ENCODE measurements around the gene RNF149. TPM values are rescaled to one million over a fixed set of nuclear protein-coding genes. Genes with fewer than 3 reads are reported as not detected.

The RNF149 gene
- total and polyA plus RNA-seq, 2 donors (not counting 3 experiments of a cell fraction or from before 2014, with no cell fraction given) = 31.3 to 66.6 TPM

DNA sequence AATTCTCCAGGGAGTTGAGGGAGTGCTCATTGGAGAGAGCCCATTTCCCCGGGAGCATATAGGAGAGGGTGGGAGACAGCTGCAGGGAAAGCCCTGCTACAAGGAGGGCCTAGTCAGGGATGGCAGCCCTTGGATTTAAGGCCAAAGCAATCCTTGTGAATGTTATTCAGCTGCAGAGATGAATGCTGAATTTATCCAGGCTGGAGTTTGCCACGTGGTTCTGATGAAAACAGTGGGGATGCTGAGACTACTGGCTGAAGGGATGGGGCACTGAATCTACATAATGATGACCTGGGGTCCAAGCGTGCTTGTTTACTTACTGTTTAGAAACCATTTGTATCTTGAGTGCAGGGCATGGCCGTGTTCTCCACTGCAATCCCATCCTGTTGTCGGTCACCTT, 35.6 kb upstream of the RNF149 start:
- BruUV-seq (replicated peaks) = no TSS peak
- Histone ChIP-seq H3K9me1 (replicated peaks; ENCODE audit: control insufficient read depth, extremely low read depth, insufficient read depth, low read length) (no peaks in the 10 kb centered on the region), H3K27me3 (ENCODE audit: control insufficient read depth in 2 of 2, insufficient read depth in 2 of 2, low read length in 2 of 2) (no peaks in the 10 kb centered on the region), H2AFZ (ENCODE audit: low read depth, low read length) (no peak overlapping the region), H3K4me1 (ENCODE audit: control insufficient read depth, extremely low read depth, insufficient read depth, low read length) (peaks cover 2% of the 10 kb centered on the region), H3K36me3 (ENCODE audit: control insufficient read depth in 2 of 2, extremely low read depth in 1 of 2, insufficient read depth in 2 of 2, low read length in 2 of 2) (no peaks in the 10 kb centered on the region), H3K9me3 (replicated peaks; ENCODE audit: control insufficient read depth, insufficient read depth, low read length) (no peaks in the 10 kb centered on the region), H3K27ac (ENCODE audit: insufficient read depth, low read depth, low read length) (no peak overlapping the region), H3K4me2 (ENCODE audit: insufficient read depth, low read length) (no peak overlapping the region), H3K9ac (replicated peaks; ENCODE audit: extremely low read depth, insufficient read depth, low read length) (no peak overlapping the region), H4K20me1 (replicated peaks; ENCODE audit: control insufficient read depth, extremely low read depth, insufficient read depth, low read length) (no peaks in the 10 kb centered on the region), H3K79me2 (ENCODE audit: control insufficient read depth, insufficient read depth, low read length) (no peaks in the 10 kb centered on the region), H3K4me3 (replicated peaks in 1 of 3; ENCODE audit: insufficient read depth in 1 of 3, low read depth in 1 of 3, low read length in 3 of 3) (no peak overlapping the region)
- TF ChIP-seq EZH2 (IDR thresholded peaks at IDR 0.05; ENCODE audit: borderline replicate concordance, low read depth, low read length, severe bottlenecking) (no peak), MYC (IDR thresholded peaks at IDR 0.05; ENCODE audit: low read depth, low read length) (no peak), FOS (IDR thresholded peaks at IDR 0.05; ENCODE audit: borderline replicate concordance, insufficient read depth, low read length) (no peak), POLR2AphosphoS5 (IDR thresholded peaks at IDR 0.05; ENCODE audit: insufficient read depth, low read depth, low read length) (no peak)
- ChIA-PET POLR2A (no interaction called here), CTCF (no interaction called here)
- no peak for FAIRE-seq
- dilution Hi-C loops (cut with MboI; ENCODE audit: extremely low pct_ligation_motif_present, low sequenced_read_pairs) (no loop called here), intact Hi-C loops (cut with micrococcal nuclease) (loop anchor here (5.0 kb wide), 2 partner anchors 488 to 538 kb away; no protein-coding TSS in a partner anchor)
- DNase-seq (ENCODE audit: low read depth, low spot score) = no peak

- dilution Hi-C loops (cut with MboI; ENCODE audit: extremely low pct_ligation_motif_present, low sequenced_read_pairs) = no loop called here
- no TSS peak for BruUV-seq (replicated peaks)
- H3K4me1 ChIP-seq (ENCODE audit: control insufficient read depth, extremely low read depth, insufficient read depth, low read length) = peaks cover 6% of the 10 kb centered on the region
- H3K79me2 ChIP-seq (ENCODE audit: control insufficient read depth, insufficient read depth, low read length) = no peaks in the 10 kb centered on the region
- ChIA-PET CTCF (interaction anchor here (0.6 to 3.7 kb wide), 91 partner anchors 9 to 1109 kb away, joined by 3 to 67 read pairs (median 5); partner anchors contain the start of genes CNOT11, CREG2, MAP4K4 and RNF149), POLR2A (interaction anchor here (0.6 kb wide), 1 partner anchor 14 kb away, joined by 4 read pairs; no protein-coding TSS in a partner anchor)
- H3K9ac ChIP-seq (replicated peaks; ENCODE audit: extremely low read depth, insufficient read depth, low read length) = no peak overlapping the region
- intact Hi-C loops (cut with micrococcal nuclease) = loop anchor here (1.0 to 5.0 kb wide), 6 partner anchors 34 to 540 kb away; partner anchors contain the start of genes CREG2 and RNF149
- H3K4me2 ChIP-seq (ENCODE audit: insufficient read depth, low read length) = no peak overlapping the region
- no peaks in the 10 kb centered on the region for H3K9me1 ChIP-seq (replicated peaks; ENCODE audit: control insufficient read depth, extremely low read depth, insufficient read depth, low read length)
- H3K36me3 ChIP-seq (ENCODE audit: control insufficient read depth in 2 of 2, extremely low read depth in 1 of 2, insufficient read depth in 2 of 2, low read length in 2 of 2) = no peaks in the 10 kb centered on the region
- no peaks in the 10 kb centered on the region for H3K9me3 ChIP-seq (replicated peaks; ENCODE audit: control insufficient read depth, insufficient read depth, low read length)
- H3K4me3 ChIP-seq (replicated peaks in 1 of 3; ENCODE audit: insufficient read depth in 1 of 3, low read depth in 1 of 3, low read length in 3 of 3) = no peak overlapping the region
- H2AFZ ChIP-seq (ENCODE audit: low read depth, low read length) = no peak overlapping the region
- no peaks in the 10 kb centered on the region for H4K20me1 ChIP-seq (replicated peaks; ENCODE audit: control insufficient read depth, extremely low read depth, insufficient read depth, low read length)
- H3K27me3 ChIP-seq (ENCODE audit: control insufficient read depth in 2 of 2, insufficient read depth in 2 of 2, low read length in 2 of 2) = no peaks in the 10 kb centered on the region
- no peak overlapping the region for H3K27ac ChIP-seq (ENCODE audit: insufficient read depth, low read depth, low read length)
- DNase-seq (ENCODE audit: low read depth, low spot score) (no peak), FAIRE-seq (no peak)
- TF ChIP-seq POLR2AphosphoS5 (IDR thresholded peaks at IDR 0.05; ENCODE audit: insufficient read depth, low read depth, low read length) = no peak
- no peak for TF ChIP-seq MYC (IDR thresholded peaks at IDR 0.05; ENCODE audit: low read depth, low read length)
- no peak for TF ChIP-seq FOS (IDR thresholded peaks at IDR 0.05; ENCODE audit: borderline replicate concordance, insufficient read depth, low read length)
- TF ChIP-seq, protein P1, sequence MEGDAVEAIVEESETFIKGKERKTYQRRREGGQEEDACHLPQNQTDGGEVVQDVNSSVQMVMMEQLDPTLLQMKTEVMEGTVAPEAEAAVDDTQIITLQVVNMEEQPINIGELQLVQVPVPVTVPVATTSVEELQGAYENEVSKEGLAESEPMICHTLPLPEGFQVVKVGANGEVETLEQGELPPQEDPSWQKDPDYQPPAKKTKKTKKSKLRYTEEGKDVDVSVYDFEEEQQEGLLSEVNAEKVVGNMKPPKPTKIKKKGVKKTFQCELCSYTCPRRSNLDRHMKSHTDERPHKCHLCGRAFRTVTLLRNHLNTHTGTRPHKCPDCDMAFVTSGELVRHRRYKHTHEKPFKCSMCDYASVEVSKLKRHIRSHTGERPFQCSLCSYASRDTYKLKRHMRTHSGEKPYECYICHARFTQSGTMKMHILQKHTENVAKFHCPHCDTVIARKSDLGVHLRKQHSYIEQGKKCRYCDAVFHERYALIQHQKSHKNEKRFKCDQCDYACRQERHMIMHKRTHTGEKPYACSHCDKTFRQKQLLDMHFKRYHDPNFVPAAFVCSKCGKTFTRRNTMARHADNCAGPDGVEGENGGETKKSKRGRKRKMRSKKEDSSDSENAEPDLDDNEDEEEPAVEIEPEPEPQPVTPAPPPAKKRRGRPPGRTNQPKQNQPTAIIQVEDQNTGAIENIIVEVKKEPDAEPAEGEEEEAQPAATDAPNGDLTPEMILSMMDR (IDR thresholded peaks at IDR 0.05; ENCODE audit: extremely low read depth in 1 of 2, insufficient read depth in 1 of 2, low read depth in 1 of 2, low read length in 2 of 2) = no peak
- TF ChIP-seq EZH2 (IDR thresholded peaks at IDR 0.05; ENCODE audit: borderline replicate concordance, low read depth, low read length, severe bottlenecking) = no peak
Observed at GRCh38 chr2:101342625-101343008, 34.1 kb upstream of the RNF149 start.

Measured in endothelial cell of umbilical vein (primary cell).